Hematopoietic multipotent progenitor cell treated with erythropoietin and hydrocortisone succinate and interleukin-3 and kit ligand, for 6 days (in vitro differentiated cells): ENCODE data around the gene ZNF316.
"Not testable (repeated sequence)": the region's sequence is repeated elsewhere in the genome, so short reads cannot be mapped to it uniquely, and the experiment has no call there.

ENCODE experiments used
- DNase-seq: peaks from one replicate; pipeline ENCODE4 v3.0.0-alpha.2; 2015

The ZNF316 gene

GRCh38 chr7:6622134-6622710, 14.9 kb upstream of the ZNF316 start:
- DNase-seq: no peak

- DNase-seq: no peak
These were observed 13.4 kb upstream of the ZNF316 start for GRCh38 chr7:6623589-6624245.

GRCh38 chr7:6624246-6624611, 12.9 kb upstream of the ZNF316 start:
- DNase-seq: no peak

GRCh38 chr7:6628045-6628444, 9.1 kb upstream of the ZNF316 start:
- no peak for DNase-seq

- no peak for DNase-seq
These were observed 6.9 kb upstream of the ZNF316 start for GRCh38 chr7:6630007-6630849.

GRCh38 chr7:6631605-6632004, 5.5 kb upstream of the ZNF316 start:
- DNase-seq: no peak

- DNase-seq: no peak
These were observed 3.1 kb upstream of the ZNF316 start for GRCh38 chr7:6634021-6634420.

- DNase-seq: not testable (repeated sequence)
These were observed 2.1 kb upstream of the ZNF316 start for GRCh38 chr7:6634971-6635370.

GRCh38 chr7:6637544-6638229, 569 bp downstream of the ZNF316 start:
- peak; percentile 76 for DNase-seq

- no peak for DNase-seq
These were observed 1.9 kb downstream of the ZNF316 start for GRCh38 chr7:6639032-6639431.

GRCh38 chr7:6639627-6640026, 2.5 kb downstream of the ZNF316 start:
- DNase-seq: no peak

- peak; percentile 66 for DNase-seq
These were observed 3.2 kb downstream of the ZNF316 start for GRCh38 chr7:6640246-6640721.

- no peak for DNase-seq
These were observed 4.4 kb downstream of the ZNF316 start for GRCh38 chr7:6641305-6642035.

- no peak for DNase-seq
These were observed 5.2 kb downstream of the ZNF316 start for GRCh38 chr7:6642239-6642839.

- no peak for DNase-seq
These were observed 5.9 kb downstream of the ZNF316 start for GRCh38 chr7:6642861-6643640.

GRCh38 chr7:6643915-6644625, 7.0 kb downstream of the ZNF316 start:
- no peak for DNase-seq

GRCh38 chr7:6644728-6645127, 7.6 kb downstream of the ZNF316 start:
- DNase-seq: no peak

- no peak for DNase-seq
These were observed 9.3 kb downstream of the ZNF316 start for GRCh38 chr7:6646465-6646864.

GRCh38 chr7:6647080-6647479, 10.0 kb downstream of the ZNF316 start:
- no peak for DNase-seq

GRCh38 chr7:6647541-6647940, 10.4 kb downstream of the ZNF316 start:
- no peak for DNase-seq
